ENCODE results near the gene ADGRE2. TPM values are rescaled to one million over a fixed set of nuclear protein-coding genes. Genes with fewer than 3 reads are reported as not detected.
"Not testable (repeated sequence)": the region's sequence is repeated elsewhere in the genome, so short reads cannot be mapped to it uniquely, and the experiment has no call there.

The ADGRE2 gene
- 11.4 TPM for polyA plus RNA-seq (2012; ENCODE audit: insufficient read length, low read depth)

DNA sequence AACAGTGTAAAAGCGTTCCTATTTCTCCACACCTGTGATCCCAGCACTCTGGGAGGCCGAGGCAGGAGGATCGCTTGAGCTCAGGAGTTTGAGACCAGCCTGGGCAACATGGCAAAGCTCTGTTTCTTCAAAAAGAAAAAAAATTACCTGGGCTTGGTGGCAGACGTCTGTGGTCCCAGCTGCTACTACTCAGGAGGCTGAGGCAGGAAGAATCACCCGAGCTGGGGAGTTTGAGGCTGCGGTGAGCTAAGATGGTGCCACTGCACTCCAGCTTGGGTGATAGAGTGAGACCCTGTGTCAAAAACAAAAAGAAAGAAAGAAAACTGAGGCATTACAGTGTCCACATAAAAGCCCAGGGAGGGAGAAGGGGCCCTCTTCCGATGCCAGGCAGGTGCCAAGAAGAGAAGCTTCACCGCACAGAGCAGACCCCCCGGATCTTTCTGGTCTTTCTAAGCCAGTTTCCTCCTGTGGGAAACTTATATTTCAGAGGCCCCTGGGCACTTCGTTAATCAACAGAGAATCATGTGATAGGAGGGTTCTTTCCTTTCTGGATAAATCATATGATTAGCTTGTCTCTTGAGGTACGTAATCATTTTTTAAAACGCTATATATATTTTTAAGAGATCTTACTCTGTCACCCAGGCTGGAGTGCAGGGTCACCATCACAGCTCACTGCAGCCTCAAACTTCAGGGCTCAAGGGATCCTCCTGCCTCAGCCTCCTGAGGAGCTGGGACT lies at the start of gene ADGRE2:
Gene ADGRE2, minus strand, starts transcription at position 451 of the 736 bp plus-strand sequence. CDS start 1,804 bp downstream, outside the sequence.
- TF ChIP-seq SIN3A (IDR thresholded peaks at IDR 0.05; ENCODE audit: borderline replicate concordance, insufficient read depth, low read length); POLR2AphosphoS5 (IDR thresholded peaks at IDR 0.05; ENCODE audit: low read depth, low read length); FOXP2 (optimal IDR thresholded peaks at IDR 0.05; ENCODE audit: borderline replicate concordance, extremely low read depth, extremely low read length, insufficient read depth): not testable (repeated sequence)

DNA sequence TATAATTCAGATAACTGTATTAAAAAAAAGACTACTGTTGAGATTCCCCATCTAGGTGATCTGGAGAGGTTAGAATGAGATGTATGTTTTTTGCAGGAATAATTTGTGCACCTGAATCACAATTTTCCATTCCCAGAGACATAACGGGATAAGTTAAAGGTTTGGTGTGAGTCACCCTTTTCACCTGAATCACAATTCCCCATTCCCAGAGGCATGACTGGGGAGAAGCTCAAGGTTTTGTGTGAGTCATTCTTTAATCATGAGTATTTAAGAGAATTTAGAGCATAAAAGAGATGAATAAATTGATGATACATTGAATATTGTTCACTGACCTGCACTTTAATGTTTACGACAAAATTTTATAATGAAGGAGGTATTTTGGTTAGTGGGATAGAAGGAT lies 47.6 kb upstream of the ADGRE2 start:
- no peak for TF ChIP-seq POLR2AphosphoS5 (IDR thresholded peaks at IDR 0.05; ENCODE audit: low read depth, low read length)
- TF ChIP-seq, protein P1, sequence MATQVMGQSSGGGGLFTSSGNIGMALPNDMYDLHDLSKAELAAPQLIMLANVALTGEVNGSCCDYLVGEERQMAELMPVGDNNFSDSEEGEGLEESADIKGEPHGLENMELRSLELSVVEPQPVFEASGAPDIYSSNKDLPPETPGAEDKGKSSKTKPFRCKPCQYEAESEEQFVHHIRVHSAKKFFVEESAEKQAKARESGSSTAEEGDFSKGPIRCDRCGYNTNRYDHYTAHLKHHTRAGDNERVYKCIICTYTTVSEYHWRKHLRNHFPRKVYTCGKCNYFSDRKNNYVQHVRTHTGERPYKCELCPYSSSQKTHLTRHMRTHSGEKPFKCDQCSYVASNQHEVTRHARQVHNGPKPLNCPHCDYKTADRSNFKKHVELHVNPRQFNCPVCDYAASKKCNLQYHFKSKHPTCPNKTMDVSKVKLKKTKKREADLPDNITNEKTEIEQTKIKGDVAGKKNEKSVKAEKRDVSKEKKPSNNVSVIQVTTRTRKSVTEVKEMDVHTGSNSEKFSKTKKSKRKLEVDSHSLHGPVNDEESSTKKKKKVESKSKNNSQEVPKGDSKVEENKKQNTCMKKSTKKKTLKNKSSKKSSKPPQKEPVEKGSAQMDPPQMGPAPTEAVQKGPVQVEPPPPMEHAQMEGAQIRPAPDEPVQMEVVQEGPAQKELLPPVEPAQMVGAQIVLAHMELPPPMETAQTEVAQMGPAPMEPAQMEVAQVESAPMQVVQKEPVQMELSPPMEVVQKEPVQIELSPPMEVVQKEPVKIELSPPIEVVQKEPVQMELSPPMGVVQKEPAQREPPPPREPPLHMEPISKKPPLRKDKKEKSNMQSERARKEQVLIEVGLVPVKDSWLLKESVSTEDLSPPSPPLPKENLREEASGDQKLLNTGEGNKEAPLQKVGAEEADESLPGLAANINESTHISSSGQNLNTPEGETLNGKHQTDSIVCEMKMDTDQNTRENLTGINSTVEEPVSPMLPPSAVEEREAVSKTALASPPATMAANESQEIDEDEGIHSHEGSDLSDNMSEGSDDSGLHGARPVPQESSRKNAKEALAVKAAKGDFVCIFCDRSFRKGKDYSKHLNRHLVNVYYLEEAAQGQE (IDR thresholded peaks at IDR 0.05; ENCODE audit: insufficient read depth in 1 of 2, low read depth in 2 of 2, low read length in 2 of 2): no peak
- no peak for TF ChIP-seq TAF1 (IDR thresholded peaks at IDR 0.05; ENCODE audit: borderline replicate concordance, insufficient read depth, low read length)

DNA sequence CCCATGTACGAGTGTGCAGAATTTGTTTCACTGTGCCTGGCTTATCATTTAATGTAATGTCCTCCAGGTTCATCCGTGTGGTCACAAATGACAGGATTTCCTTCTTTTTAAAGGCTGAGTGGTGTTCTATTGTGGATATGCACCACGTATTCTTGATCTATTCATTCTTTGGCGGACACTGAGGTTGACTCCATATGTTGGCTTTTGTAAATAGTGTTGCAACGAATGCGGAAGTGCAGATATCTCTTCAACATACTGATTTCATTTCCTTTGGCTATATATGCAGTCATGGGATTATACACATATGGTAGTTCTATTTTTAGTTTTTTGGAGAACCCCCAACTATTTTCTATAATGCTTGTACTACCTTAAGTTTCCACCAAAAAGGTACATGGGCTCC lies 43.6 kb upstream of the ADGRE2 start:
- TF ChIP-seq SIN3A (IDR thresholded peaks at IDR 0.05; ENCODE audit: borderline replicate concordance, insufficient read depth, low read length): no peak
- TF ChIP-seq, protein P1 (IDR thresholded peaks at IDR 0.05; ENCODE audit: insufficient read depth in 1 of 2, low read depth in 2 of 2, low read length in 2 of 2): no peak
- no peak for TF ChIP-seq POLR2AphosphoS5 (IDR thresholded peaks at IDR 0.05; ENCODE audit: low read depth, low read length)
- no peak for TF ChIP-seq TAF1 (IDR thresholded peaks at IDR 0.05; ENCODE audit: borderline replicate concordance, insufficient read depth, low read length)
- TF ChIP-seq FOXP2 (optimal IDR thresholded peaks at IDR 0.05; ENCODE audit: borderline replicate concordance, extremely low read depth, extremely low read length, insufficient read depth): no peak

DNA sequence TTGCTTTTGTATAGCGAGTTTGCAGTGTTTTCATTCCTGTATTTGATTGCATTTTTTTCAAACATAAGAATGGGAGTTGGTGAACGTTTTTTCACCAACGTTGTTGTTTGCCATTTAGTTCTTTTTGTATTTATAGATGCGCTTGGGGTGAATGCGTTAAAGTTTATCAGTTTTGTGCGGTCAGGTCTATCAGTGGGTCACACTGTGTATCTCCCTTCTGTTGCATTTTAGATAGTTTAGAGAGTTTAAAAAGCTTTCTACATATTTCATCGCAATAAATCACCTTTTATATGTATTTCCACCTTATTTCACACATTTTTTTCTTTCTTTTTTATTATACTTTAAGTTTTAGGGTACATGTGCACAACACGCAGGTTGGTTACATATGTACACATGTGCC lies 40.2 kb upstream of the ADGRE2 start:
- no peak for TF ChIP-seq SIN3A (IDR thresholded peaks at IDR 0.05; ENCODE audit: borderline replicate concordance, insufficient read depth, low read length)
- TF ChIP-seq FOXP2 (optimal IDR thresholded peaks at IDR 0.05; ENCODE audit: borderline replicate concordance, extremely low read depth, extremely low read length, insufficient read depth): no peak
- TF ChIP-seq TAF1 (IDR thresholded peaks at IDR 0.05; ENCODE audit: borderline replicate concordance, insufficient read depth, low read length): no peak
- no peak for TF ChIP-seq POLR2AphosphoS5 (IDR thresholded peaks at IDR 0.05; ENCODE audit: low read depth, low read length)
- TF ChIP-seq, protein P1 (IDR thresholded peaks at IDR 0.05; ENCODE audit: insufficient read depth in 1 of 2, low read depth in 2 of 2, low read length in 2 of 2): no peak

DNA sequence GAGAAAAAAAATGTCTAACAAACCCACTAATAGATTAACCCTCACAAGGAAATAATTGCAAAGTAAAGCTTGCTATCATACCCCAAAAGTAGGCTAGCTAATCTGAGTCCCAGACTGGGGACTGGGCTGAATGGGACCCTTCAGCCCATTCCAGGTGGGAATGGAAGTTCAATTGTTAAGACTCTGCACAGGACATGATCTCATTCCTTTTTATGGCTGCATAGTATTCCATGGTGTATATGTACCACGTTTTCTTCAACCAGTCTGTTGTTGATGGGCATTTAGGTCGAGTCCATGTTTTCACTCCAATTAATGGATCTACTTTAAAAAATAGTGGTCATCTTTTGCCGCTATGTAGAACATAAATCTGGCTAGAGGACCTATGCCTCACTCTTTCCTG lies 38.7 kb upstream of the ADGRE2 start:
- TF ChIP-seq, protein P1 (IDR thresholded peaks at IDR 0.05; ENCODE audit: insufficient read depth in 1 of 2, low read depth in 2 of 2, low read length in 2 of 2): no peak
- TF ChIP-seq TAF1 (IDR thresholded peaks at IDR 0.05; ENCODE audit: borderline replicate concordance, insufficient read depth, low read length): no peak
